HepG2 (cell line): ENCODE results near the gene PIM3. TPM values are rescaled to one million over a fixed set of nuclear protein-coding genes. Genes with fewer than 3 reads are reported as not detected.
A peak's percentile ranks its signal among the peaks of the same experiment; 100 is the strongest.

Experiments used
- FOSL2 ChIP-seq: sonication (generic); formaldehyde crosslinking; IDR thresholded peaks from 2 replicates; pipeline ENCODE4 v1.4.0; 2020; ENCODE audit warnings: missing genetic modification reagents
- GFI1 ChIP-seq: sonication (generic); formaldehyde crosslinking; IDR thresholded peaks from 2 replicates; pipeline ENCODE4 v1.5.0; 2020; ENCODE audit warnings: missing genetic modification reagents, mild to moderate bottlenecking, borderline replicate concordance
- HBP1 ChIP-seq: IDR thresholded peaks from 2 replicates; pipeline ENCODE4 v1.6.1; 2016; ENCODE audit warnings: low read depth, control low read depth
- HMG20B ChIP-seq: conservative IDR thresholded peaks from 2 replicates; pipeline ENCODE4 v1.6.1; 2016; ENCODE audit warnings: missing genetic modification reagents, missing compliant biosample characterization
- KMT2B ChIP-seq: IDR thresholded peaks from 2 replicates; pipeline ENCODE4 v1.6.1; 2016; ENCODE audit warnings: missing genetic modification reagents, missing compliant biosample characterization
- PHF8 ChIP-seq: sonication (generic); formaldehyde crosslinking; IDR thresholded peaks from 2 replicates; pipeline ENCODE4 v1.5.0; 2020; ENCODE audit warnings: missing genetic modification reagents
- POLR2A ChIP-seq, 2 experiments: IDR thresholded peaks; 2 replicates each; pipeline ENCODE4 v1.6.1; 2011; ENCODE audit warnings: low read depth in 2 of 2, low read length in 2 of 2, mild to moderate bottlenecking in 1 of 2, moderate library complexity in 1 of 2; ENCODE audit not compliant: insufficient read depth in 1 of 2
- PPARG ChIP-seq: conservative IDR thresholded peaks from 2 replicates; pipeline ENCODE4 v1.6.1; 2016; ENCODE audit warnings: missing biosample characterization, missing genetic modification reagents
- RCOR2 ChIP-seq: IDR thresholded peaks from 2 replicates; pipeline ENCODE4 v1.6.1; 2016; ENCODE audit warnings: missing biosample characterization, missing genetic modification reagents
- RXRB ChIP-seq: IDR thresholded peaks from 2 replicates; pipeline ENCODE4 v1.6.1; 2016; ENCODE audit warnings: borderline replicate concordance, missing genetic modification reagents, missing compliant biosample characterization
- TGIF2 ChIP-seq: IDR thresholded peaks from 2 replicates; pipeline ENCODE4 v1.6.1; 2016; ENCODE audit warnings: control low read depth, missing compliant biosample characterization
- ZFX ChIP-seq: sonication (generic); formaldehyde crosslinking; IDR thresholded peaks from 2 replicates; pipeline ENCODE4 v1.4.0; 2020; ENCODE audit warnings: mild to moderate bottlenecking, low read depth, missing genetic modification reagents, moderate library complexity
- ZNF205 ChIP-seq: IDR thresholded peaks from 2 replicates; pipeline ENCODE4 v1.6.1; 2018; ENCODE audit warnings: missing biosample characterization, missing genetic modification reagents
- ZNF512B ChIP-seq: sonication (generic); formaldehyde crosslinking; IDR thresholded peaks from 2 replicates; pipeline ENCODE4 v1.5.1; 2020; ENCODE audit warnings: missing genetic modification reagents, mild to moderate bottlenecking, borderline replicate concordance
- ZNF720 ChIP-seq: sonication (generic); formaldehyde crosslinking; IDR thresholded peaks from 2 replicates; pipeline ENCODE4 v1.4.0; 2020; ENCODE audit warnings: missing genetic modification reagents
- ZNF770 ChIP-seq: sonication (generic); formaldehyde crosslinking; IDR thresholded peaks from 2 replicates; pipeline ENCODE4 v1.5.0; 2020; ENCODE audit warnings: mild to moderate bottlenecking, missing genetic modification reagents
- ZSCAN29 ChIP-seq: sonication (generic); formaldehyde crosslinking; conservative IDR thresholded peaks from 2 replicates; pipeline ENCODE4 v1.4.0; 2020; ENCODE audit warnings: mild to moderate bottlenecking, missing genetic modification reagents
- polyA plus RNA-seq, 8 experiments: library from polyadenylated mRNA; depleted of rRNA in 3 of 8; stranded (reverse) in 7 of 8; unstranded in 1 of 8; fragments of >200 nt; fragmentation: Illumina TruSeq in 4 of 8; extraction: Trizol in 4 of 8; gene quantifications; 2 replicates each; pipeline versions ENCODE4 v1.2.1 to v1.2.3, GENCODE V29; 2011 to 2016; ENCODE audit warnings: low read depth in 4 of 8, missing spikeins in 1 of 8, mixed read lengths in 1 of 8; ENCODE audit not compliant: insufficient read depth in 1 of 8
- total RNA-seq, 5 experiments: library from RNA; depleted of rRNA; stranded (reverse); fragments of >200 nt; fragmentation: Illumina TruSeq; extraction: Trizol; gene quantifications; 2 replicates each; pipeline ENCODE4 v1.2.3, GENCODE V29; 2016; ENCODE audit warnings: low read depth in 1 of 5
- TF ChIP-seq, protein P1 (sequence below): sonication (generic); formaldehyde crosslinking; IDR thresholded peaks from 2 replicates; pipeline ENCODE4 v1.8.1; 2023; ENCODE audit warnings: mild to moderate bottlenecking, missing genetic modification reagents
- TF ChIP-seq, protein P2 (sequence below): sonication (generic); IDR thresholded peaks from 2 replicates; pipeline ENCODE4 v1.6.1; 2016; ENCODE audit warnings: low read depth, borderline replicate concordance

PIM3 gene
- total and polyA plus RNA-seq, 2 of the 13 experiments (the other 11 are each of a cell fraction or from before 2014, with no cell fraction given): 21.6 to 31.2 TPM

GRCh38 chr22:49930596-49931412, 29.8 kb upstream of the PIM3 start (continued):
- TF ChIP-seq ZNF770: 0 out of 2 replicates have a peak, but pooled peaks have one; percentile 9
- no peak; the same call in 1 of the 2 replicates for TF ChIP-seq ZFX (CRISPR knock-in tag)
- TF ChIP-seq TGIF2 (CRISPR knock-in tag): 0 out of 2 replicates have a peak, but pooled peaks have one; percentile 41
- TF ChIP-seq, protein P1, sequence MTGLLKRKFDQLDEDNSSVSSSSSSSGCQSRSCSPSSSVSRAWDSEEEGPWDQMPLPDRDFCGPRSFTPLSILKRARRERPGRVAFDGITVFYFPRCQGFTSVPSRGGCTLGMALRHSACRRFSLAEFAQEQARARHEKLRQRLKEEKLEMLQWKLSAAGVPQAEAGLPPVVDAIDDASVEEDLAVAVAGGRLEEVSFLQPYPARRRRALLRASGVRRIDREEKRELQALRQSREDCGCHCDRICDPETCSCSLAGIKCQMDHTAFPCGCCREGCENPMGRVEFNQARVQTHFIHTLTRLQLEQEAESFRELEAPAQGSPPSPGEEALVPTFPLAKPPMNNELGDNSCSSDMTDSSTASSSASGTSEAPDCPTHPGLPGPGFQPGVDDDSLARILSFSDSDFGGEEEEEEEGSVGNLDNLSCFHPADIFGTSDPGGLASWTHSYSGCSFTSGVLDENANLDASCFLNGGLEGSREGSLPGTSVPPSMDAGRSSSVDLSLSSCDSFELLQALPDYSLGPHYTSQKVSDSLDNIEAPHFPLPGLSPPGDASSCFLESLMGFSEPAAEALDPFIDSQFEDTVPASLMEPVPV (CRISPR knock-in tag): no peak
- TF ChIP-seq POLR2A (IDR thresholded peaks at IDR 0.05; ENCODE audit: insufficient read depth in 1 of 2, low read depth in 2 of 2, low read length in 2 of 2): no peak
- TF ChIP-seq RCOR2 (CRISPR knock-in tag): 0 out of 2 replicates have a peak, but pooled peaks have one; percentile 23
- TF ChIP-seq PPARG (CRISPR knock-in tag): 0 out of 2 replicates have a peak, but pooled peaks have one; percentile 35
- peak; percentile 39; the same call in 1 of the 2 replicates for TF ChIP-seq FOSL2
- no peak for TF ChIP-seq GFI1 (CRISPR knock-in tag)
- no peak for TF ChIP-seq ZSCAN29 (CRISPR knock-in tag)
- TF ChIP-seq HBP1 (CRISPR knock-in tag): no peak
- TF ChIP-seq ZNF205 (CRISPR knock-in tag): no peak
- TF ChIP-seq PHF8 (CRISPR knock-in tag): 0 out of 2 replicates have a peak, but pooled peaks have one; percentile 28
- TF ChIP-seq HMG20B: 0 out of 2 replicates have a peak, but pooled peaks have one; percentile 46
- TF ChIP-seq RXRB (CRISPR knock-in tag): peak; percentile 73; the same call in 1 of the 2 replicates
- TF ChIP-seq ZNF512B (CRISPR knock-in tag): no peak
- TF ChIP-seq KMT2B (CRISPR knock-in tag): no peak
- no peak for TF ChIP-seq ZNF720 (CRISPR knock-in tag)
- TF ChIP-seq, protein P2, sequence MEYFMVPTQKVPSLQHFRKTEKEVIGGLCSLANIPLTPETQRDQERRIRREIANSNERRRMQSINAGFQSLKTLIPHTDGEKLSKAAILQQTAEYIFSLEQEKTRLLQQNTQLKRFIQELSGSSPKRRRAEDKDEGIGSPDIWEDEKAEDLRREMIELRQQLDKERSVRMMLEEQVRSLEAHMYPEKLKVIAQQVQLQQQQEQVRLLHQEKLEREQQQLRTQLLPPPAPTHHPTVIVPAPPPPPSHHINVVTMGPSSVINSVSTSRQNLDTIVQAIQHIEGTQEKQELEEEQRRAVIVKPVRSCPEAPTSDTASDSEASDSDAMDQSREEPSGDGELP: peak; percentile 85; the same call in 1 of the 2 replicates
